Measurements from ENCODE around the gene PER1. TPM values are rescaled to one million over a fixed set of nuclear protein-coding genes. Genes with fewer than 3 reads are reported as not detected.

PER1 gene
- total and polyA plus RNA-seq, 2 of the 13 experiments (the other 11 are each of a cell fraction or from before 2014, with no cell fraction given): 2.6 to 3.6 TPM

DNA sequence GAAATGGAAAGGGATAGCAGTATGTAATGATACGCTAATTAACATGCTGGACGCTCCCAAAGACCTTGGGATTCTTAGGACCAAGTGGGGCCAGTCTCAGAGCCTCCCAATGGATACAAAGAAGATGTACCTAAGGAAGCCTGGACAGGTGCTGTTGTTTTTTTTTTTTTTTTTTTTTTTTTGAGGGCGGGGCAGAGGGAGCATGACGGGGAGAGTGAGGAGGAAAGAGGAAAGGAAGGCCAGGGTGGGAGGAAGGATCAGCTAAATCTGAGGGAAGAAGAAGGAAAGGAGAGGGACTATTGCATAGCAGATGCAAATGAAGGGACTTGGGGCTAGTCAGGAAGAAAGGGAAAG lies 8.0 kb upstream of the PER1 start:
- Histone ChIP-seq H3K9me3 (ENCODE audit: low read length) (no peaks in the 10 kb centered on the region), H3K9ac (ENCODE audit: insufficient read depth, low read depth, low read length) (no peak overlapping the region), H4K20me1 (ENCODE audit: insufficient read depth, low read length) (no peaks in the 10 kb centered on the region), H3K27ac (ENCODE audit: extremely low read length, insufficient read depth, low read length) (no peak overlapping the region), H3K4me2 (ENCODE audit: low read depth, low read length) (no peak overlapping the region), H3K79me2 (ENCODE audit: insufficient read depth, low read length) (peaks cover 18% of the 10 kb centered on the region), H3K27me3 (ENCODE audit: control insufficient read depth in 1 of 2, insufficient read depth in 2 of 2, low read length in 2 of 2) (no peaks in the 10 kb centered on the region; a peak in 1 of 5 replicates), H3K4me1 (ENCODE audit: insufficient read depth, low read length) (peaks cover 59% of the 10 kb centered on the region), H3K4me3 (replicated peaks in 1 of 3; ENCODE audit: insufficient read depth in 1 of 3, low read depth in 2 of 3, low read length in 3 of 3) (no peak overlapping the region), H2AFZ (ENCODE audit: low read length) (no peak overlapping the region), H3K36me3 (replicated peaks in 1 of 2; ENCODE audit: control insufficient read depth in 1 of 2, insufficient read depth in 2 of 2, low read length in 2 of 2) (peaks cover 1 to 7% of the 10 kb centered on the region in 2 experiments; a peak in 3 of 5 replicates)
- CTCF ChIA-PET (ENCODE audit: low intra/inter-chr PET ratio, low total read pairs): no interaction called here
- DNase-seq (ENCODE audit: low spot score) (no peak), FAIRE-seq (no peak), ATAC-seq (no peak)
- in situ Hi-C loops (cut with HindIII; ENCODE audit: extremely low pct_ligation_motif_present, low pct_unique_long_range_greater_than_20kb): no loop called here
- 91% methylated on average over 4 of the region's 4 CpGs for WGBS (ENCODE audit: low lambda C conversion rate)
- POLR2A ChIA-PET: interaction anchor here (2.0 kb wide), 1 partner anchor 13 kb away, joined by 11 read pairs; no protein-coding TSS in a partner anchor
- intact Hi-C loops (cut with micrococcal nuclease; ENCODE audit: unreplicated experiment): no loop called here
- TF ChIP-seq ZNF7 (CRISPR knock-in tag; IDR thresholded peaks at IDR 0.05): no peak
- no peak for TF ChIP-seq ZNF878 (CRISPR knock-in tag; IDR thresholded peaks at IDR 0.05)
- TF ChIP-seq, protein P1, sequence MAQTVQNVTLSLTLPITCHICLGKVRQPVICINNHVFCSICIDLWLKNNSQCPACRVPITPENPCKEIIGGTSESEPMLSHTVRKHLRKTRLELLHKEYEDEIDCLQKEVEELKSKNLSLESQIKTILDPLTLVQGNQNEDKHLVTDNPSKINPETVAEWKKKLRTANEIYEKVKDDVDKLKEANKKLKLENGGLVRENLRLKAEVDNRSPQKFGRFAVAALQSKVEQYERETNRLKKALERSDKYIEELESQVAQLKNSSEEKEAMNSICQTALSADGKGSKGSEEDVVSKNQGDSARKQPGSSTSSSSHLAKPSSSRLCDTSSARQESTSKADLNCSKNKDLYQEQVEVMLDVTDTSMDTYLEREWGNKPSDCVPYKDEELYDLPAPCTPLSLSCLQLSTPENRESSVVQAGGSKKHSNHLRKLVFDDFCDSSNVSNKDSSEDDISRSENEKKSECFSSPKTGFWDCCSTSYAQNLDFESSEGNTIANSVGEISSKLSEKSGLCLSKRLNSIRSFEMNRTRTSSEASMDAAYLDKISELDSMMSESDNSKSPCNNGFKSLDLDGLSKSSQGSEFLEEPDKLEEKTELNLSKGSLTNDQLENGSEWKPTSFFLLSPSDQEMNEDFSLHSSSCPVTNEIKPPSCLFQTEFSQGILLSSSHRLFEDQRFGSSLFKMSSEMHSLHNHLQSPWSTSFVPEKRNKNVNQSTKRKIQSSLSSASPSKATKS (CRISPR knock-in tag; IDR thresholded peaks at IDR 0.05): no peak
- no peak for TF ChIP-seq HDAC6 (IDR thresholded peaks at IDR 0.05; ENCODE audit: low read depth, low read length)
- no peak for TF ChIP-seq CREM (IDR thresholded peaks at IDR 0.05)
- no peak for TF ChIP-seq CREM (CRISPR knock-in tag; IDR thresholded peaks at IDR 0.05)
- no peak for TF ChIP-seq NFRKB (IDR thresholded peaks at IDR 0.05)
- no peak for TF ChIP-seq KDM5B (CRISPR knock-in tag; IDR thresholded peaks at IDR 0.05; ENCODE audit: borderline replicate concordance)
- no peak for TF ChIP-seq HCFC1 (IDR thresholded peaks at IDR 0.05; ENCODE audit: low read depth, low read length)
- TF ChIP-seq, protein P2, sequence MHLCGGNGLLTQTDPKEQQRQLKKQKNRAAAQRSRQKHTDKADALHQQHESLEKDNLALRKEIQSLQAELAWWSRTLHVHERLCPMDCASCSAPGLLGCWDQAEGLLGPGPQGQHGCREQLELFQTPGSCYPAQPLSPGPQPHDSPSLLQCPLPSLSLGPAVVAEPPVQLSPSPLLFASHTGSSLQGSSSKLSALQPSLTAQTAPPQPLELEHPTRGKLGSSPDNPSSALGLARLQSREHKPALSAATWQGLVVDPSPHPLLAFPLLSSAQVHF (CRISPR knock-in tag; IDR thresholded peaks at IDR 0.05): no peak
- no peak for TF ChIP-seq MAFK (conservative IDR thresholded peaks at IDR 0.05 in 1 of 2, IDR thresholded peaks at IDR 0.05 in 1 of 2; ENCODE audit: low read length in 2 of 2)
- no peak for TF ChIP-seq ZNF138 (CRISPR knock-in tag; IDR thresholded peaks at IDR 0.05; ENCODE audit: low read depth)
- no peak for TF ChIP-seq ZNF235 (CRISPR knock-in tag; IDR thresholded peaks at IDR 0.05; ENCODE audit: borderline replicate concordance)
- no peak for TF ChIP-seq ZFP37 (CRISPR knock-in tag; IDR thresholded peaks at IDR 0.05; ENCODE audit: borderline replicate concordance)
- no peak for TF ChIP-seq RXRA (CRISPR knock-in tag; IDR thresholded peaks at IDR 0.05)
- TF ChIP-seq POLR2AphosphoS2 (IDR thresholded peaks at IDR 0.05; ENCODE audit: low read depth, low read length): no peak
- no TSS peak for BruUV-seq (replicated peaks)

Data from HepG2 (cell line).